Bronchial epithelial cell (primary cell): ENCODE measurements around the gene DZIP3. TPM values are rescaled to one million over a fixed set of nuclear protein-coding genes. Genes with fewer than 3 reads are reported as not detected.

Source experiments
- DNase-seq: peaks from one replicate; pipeline ENCODE4 v3.0.0-alpha.2; 2010; ENCODE audit warnings: low read depth
- FAIRE-seq: peaks from 2 replicates; lab custom pipeline; 2011; peaks lifted over from hg19 to GRCh38; lab: Jason Lieb, UNC
- H3K27me3 ChIP-seq: 2 replicates; pipeline ENCODE4 v1.5.1; 2011; ENCODE audit warnings: low read length; ENCODE audit not compliant: control insufficient read depth, insufficient read depth
- H3K36me3 ChIP-seq: 2 replicates; pipeline ENCODE4 v1.5.1; 2011; ENCODE audit warnings: low read length; ENCODE audit not compliant: control insufficient read depth, insufficient read depth
- H3K4me3 ChIP-seq: 2 replicates; pipeline ENCODE4 v1.5.1; 2011; ENCODE audit warnings: mild to moderate bottlenecking, low read depth, low read length, control low read depth
- CTCF ChIP-seq: IDR thresholded peaks from 2 replicates; pipeline ENCODE4 v1.5.1; 2011; ENCODE audit warnings: mild to moderate bottlenecking, moderate library complexity, low read length, control low read depth, inconsistent platforms; ENCODE audit not compliant: insufficient read depth, severe bottlenecking
- total RNA-seq: library from RNA; depleted of rRNA; stranded (reverse); fragments of >200 nt; gene quantifications from 2 replicates; pipeline ENCODE4 v1.2.1, GENCODE V29; 2014

DZIP3 gene
- total RNA-seq, 1 donor from 2014 or later, result 1.6 TPM

- Histone ChIP-seq H3K27me3 (no peaks in the 10 kb centered on the region), H3K36me3 (no peaks in the 10 kb centered on the region), H3K4me3 (no peak overlapping the region)
- TF ChIP-seq CTCF, result no peak
- no peak for DNase-seq
- FAIRE-seq, result no peak
Measured at GRCh38 chr3:108724101-108724500, 134.6 kb downstream of the DZIP3 start.

GRCh38 chr3:108728105-108728504, 138.6 kb downstream of the DZIP3 start:
- H3K4me3 ChIP-seq, result no peak overlapping the region
- DNase-seq (no peak), FAIRE-seq (no peak)
- no peak for TF ChIP-seq CTCF
- no peaks in the 10 kb centered on the region for H3K36me3 ChIP-seq
- no peaks in the 10 kb centered on the region for H3K27me3 ChIP-seq

- Histone ChIP-seq H3K36me3 (no peaks in the 10 kb centered on the region), H3K27me3 (no peaks in the 10 kb centered on the region), H3K4me3 (no peak overlapping the region)
- FAIRE-seq, result no peak
- no peak for TF ChIP-seq CTCF
- no peak for DNase-seq
Measured at GRCh38 chr3:108728934-108729333, 139.4 kb downstream of the DZIP3 start.

GRCh38 chr3:108736821-108737220, 147.3 kb downstream of the DZIP3 start:
- DNase-seq (peak; percentile 41), FAIRE-seq (no peak)
- no peak overlapping the region for H3K4me3 ChIP-seq
- no peaks in the 10 kb centered on the region for H3K27me3 ChIP-seq
- no peaks in the 10 kb centered on the region for H3K36me3 ChIP-seq
- no peak for TF ChIP-seq CTCF

GRCh38 chr3:108742929-108743328, 153.4 kb downstream of the DZIP3 start:
- no peak for TF ChIP-seq CTCF
- Histone ChIP-seq H3K36me3 (no peaks in the 10 kb centered on the region), H3K4me3 (no peak overlapping the region), H3K27me3 (no peaks in the 10 kb centered on the region)
- DNase-seq, result no peak
- FAIRE-seq, result no peak

Other genes starting within 250 kb of the DZIP3 start
- under 0.01 TPM in 2 replicates for gene MYH15, start 79.1 kb upstream of the DZIP3 start, total RNA-seq
- gene CIP2A, start 284 bp upstream of the DZIP3 start, total RNA-seq, result 0.79 and 1.5 TPM in 2 replicates
- gene RETNLB, start 167.7 kb downstream of the DZIP3 start, total RNA-seq, result not detected in 2 replicates
- gene TRAT1, start 233.1 kb downstream of the DZIP3 start, total RNA-seq, result not detected in 2 replicates